Loucy (cell line): ENCODE measurements around the gene CCDC91.

Experiments
- H2AFZ ChIP-seq: fragments of 200-600 bp; sonication (generic); 2 replicates; pipeline ENCODE4 v1.6.0; 2016; ENCODE audit warnings: antibody characterized with exemption, mild to moderate bottlenecking, low read length, moderate library complexity
- H3F3A ChIP-seq: fragments of 200-600 bp; 2 replicates; pipeline ENCODE4 v1.6.0; 2016; ENCODE audit warnings: antibody characterized with exemption, low read depth, mild to moderate bottlenecking
- H3K27me3 ChIP-seq: fragments of 200-600 bp; sonication (generic); 2 replicates; pipeline ENCODE4 v1.6.1; 2014; ENCODE audit warnings: low read length, mild to moderate bottlenecking; ENCODE audit not compliant: insufficient read depth, poor library complexity, severe bottlenecking
- H3K36me3 ChIP-seq: fragments of 200-600 bp; sonication (generic); 2 replicates; pipeline ENCODE4 v1.6.1; 2016; ENCODE audit warnings: low read length; ENCODE audit not compliant: insufficient read depth
- H3K4me1 ChIP-seq: fragments of 200-600 bp; sonication (generic); 2 replicates; pipeline ENCODE4 v1.5.1; 2014; ENCODE audit warnings: low read length, mild to moderate bottlenecking; ENCODE audit not compliant: insufficient read depth, poor library complexity, severe bottlenecking
- H3K4me2 ChIP-seq: fragments of 200-600 bp; sonication (generic); 2 replicates; pipeline ENCODE4 v1.6.0; 2014; ENCODE audit warnings: antibody characterized with exemption, low read length, low read depth, mild to moderate bottlenecking; ENCODE audit not compliant: poor library complexity, severe bottlenecking
- H3K4me3 ChIP-seq: fragments of 200-600 bp; sonication (generic); 2 replicates; pipeline ENCODE4 v1.5.1; 2014; ENCODE audit warnings: low read length, mild to moderate bottlenecking, mixed read lengths; ENCODE audit not compliant: poor library complexity, severe bottlenecking
- H3K79me2 ChIP-seq: fragments of 200-600 bp; sonication (generic); 2 replicates; pipeline ENCODE4 v1.6.1; 2014; ENCODE audit warnings: low read length; ENCODE audit not compliant: insufficient read depth
- H3K9ac ChIP-seq: fragments of 200-600 bp; sonication (generic); 2 replicates; pipeline ENCODE4 v1.6.0; 2014; ENCODE audit warnings: mild to moderate bottlenecking, low read depth, low read length, moderate library complexity; ENCODE audit not compliant: poor library complexity, severe bottlenecking
- H3K9me2 ChIP-seq: fragments of 200-600 bp; sonication (generic); replicated peaks from 2 replicates; pipeline ENCODE4 v1.6.1; 2016; ENCODE audit warnings: low read depth, low read length, mixed read lengths
- H3K9me3 ChIP-seq: fragments of 200-600 bp; sonication (generic); 2 replicates; pipeline ENCODE4 v1.6.1; 2014; ENCODE audit warnings: mild to moderate bottlenecking, antibody characterized with exemption, low read length, low read depth; ENCODE audit not compliant: insufficient read depth
- H4K20me1 ChIP-seq: fragments of 200-600 bp; sonication (generic); 2 replicates; pipeline ENCODE4 v1.6.0; 2014; ENCODE audit warnings: antibody characterized with exemption, low read length, mild to moderate bottlenecking; ENCODE audit not compliant: insufficient read depth, poor library complexity, severe bottlenecking
- CTCF ChIP-seq: fragments of 200-600 bp; sonication (generic); conservative IDR thresholded peaks from 2 replicates; pipeline ENCODE4 v1.5.1; 2014; ENCODE audit warnings: mild to moderate bottlenecking, antibody characterized with exemption, low read length
- EZH2phosphoT487 ChIP-seq: fragments of 200-600 bp; IDR thresholded peaks from 2 replicates; pipeline ENCODE4 v1.6.1; 2018; ENCODE audit warnings: antibody characterized with exemption, mild to moderate bottlenecking, moderate library complexity, borderline replicate concordance

Gene CCDC91

GRCh38 chr12:28574746-28575592, 384.7 kb downstream of the CCDC91 start:
- H3K9me2 ChIP-seq: no peaks in the 10 kb centered on the region
- H3K79me2 ChIP-seq: no peaks in the 10 kb centered on the region
- no peaks in the 10 kb centered on the region for H3F3A ChIP-seq
- no peaks in the 10 kb centered on the region for H3K9me3 ChIP-seq
- TF ChIP-seq CTCF (no peak), EZH2phosphoT487 (no peak)
- no peaks in the 10 kb centered on the region for H4K20me1 ChIP-seq
- no peak overlapping the region for H2AFZ ChIP-seq
- no peaks in the 10 kb centered on the region for H3K4me1 ChIP-seq
- H3K36me3 ChIP-seq: no peaks in the 10 kb centered on the region
- no peak overlapping the region for H3K4me2 ChIP-seq
- no peaks in the 10 kb centered on the region for H3K27me3 ChIP-seq
- H3K9ac ChIP-seq: no peak overlapping the region
- H3K4me3 ChIP-seq: no peak overlapping the region

- no peaks in the 10 kb centered on the region for H3F3A ChIP-seq
- no peaks in the 10 kb centered on the region for H3K36me3 ChIP-seq
- H3K79me2 ChIP-seq: no peaks in the 10 kb centered on the region
- H2AFZ ChIP-seq: no peak overlapping the region
- H3K27me3 ChIP-seq: no peaks in the 10 kb centered on the region
- no peaks in the 10 kb centered on the region for H3K4me1 ChIP-seq
- H3K9ac ChIP-seq: no peak overlapping the region
- no peak overlapping the region for H3K4me2 ChIP-seq
- H3K4me3 ChIP-seq: no peak overlapping the region
- H3K9me2 ChIP-seq: no peaks in the 10 kb centered on the region
- TF ChIP-seq EZH2phosphoT487 (no peak), CTCF (no peak)
- H3K9me3 ChIP-seq: no peaks in the 10 kb centered on the region
- no peaks in the 10 kb centered on the region for H4K20me1 ChIP-seq
These were observed 385.4 kb downstream of the CCDC91 start for GRCh38 chr12:28575593-28576205.

GRCh38 chr12:28578361-28578760, 388.1 kb downstream of the CCDC91 start:
- Histone ChIP-seq H3F3A (no peaks in the 10 kb centered on the region), H3K36me3 (no peaks in the 10 kb centered on the region), H3K9me2 (no peaks in the 10 kb centered on the region), H3K79me2 (no peaks in the 10 kb centered on the region), H3K4me2 (no peak overlapping the region), H4K20me1 (no peaks in the 10 kb centered on the region), H3K9ac (no peak overlapping the region), H3K27me3 (no peaks in the 10 kb centered on the region), H3K4me1 (peaks cover 16% of the 10 kb centered on the region), H3K9me3 (no peaks in the 10 kb centered on the region), H2AFZ (no peak overlapping the region), H3K4me3 (no peak overlapping the region)
- TF ChIP-seq CTCF: no peak
